ENCODE results near the gene PRKACB. TPM values are rescaled to one million over a fixed set of nuclear protein-coding genes. Genes with fewer than 3 reads are reported as not detected.

Gene PRKACB
- total and polyA plus RNA-seq, 10 of the 15 experiments (the other 5 are each of a cell fraction or from before 2014, with no cell fraction given) = 3.1 to 9.0 (median 7.1) TPM; not detected in 1

DNA sequence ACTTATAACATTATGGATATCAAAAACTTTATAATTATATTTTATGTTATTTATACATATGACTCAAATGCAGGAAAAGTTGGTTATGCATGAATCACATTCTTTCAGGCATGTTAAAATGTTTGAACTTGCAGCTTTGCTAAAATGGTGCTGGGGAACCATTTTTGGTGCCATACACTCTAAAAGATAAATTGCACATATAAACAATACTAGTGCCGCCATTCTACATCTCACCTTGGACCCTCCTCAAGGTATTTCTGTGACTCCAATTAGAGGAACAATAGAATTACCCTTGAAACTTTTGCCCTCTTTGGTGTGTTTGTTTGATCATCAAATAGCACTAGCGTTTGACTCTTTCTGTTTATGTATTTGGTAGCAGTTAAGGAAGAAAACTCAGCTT, 997 bp downstream of the PRKACB start (continued):
- TF ChIP-seq, protein P1, sequence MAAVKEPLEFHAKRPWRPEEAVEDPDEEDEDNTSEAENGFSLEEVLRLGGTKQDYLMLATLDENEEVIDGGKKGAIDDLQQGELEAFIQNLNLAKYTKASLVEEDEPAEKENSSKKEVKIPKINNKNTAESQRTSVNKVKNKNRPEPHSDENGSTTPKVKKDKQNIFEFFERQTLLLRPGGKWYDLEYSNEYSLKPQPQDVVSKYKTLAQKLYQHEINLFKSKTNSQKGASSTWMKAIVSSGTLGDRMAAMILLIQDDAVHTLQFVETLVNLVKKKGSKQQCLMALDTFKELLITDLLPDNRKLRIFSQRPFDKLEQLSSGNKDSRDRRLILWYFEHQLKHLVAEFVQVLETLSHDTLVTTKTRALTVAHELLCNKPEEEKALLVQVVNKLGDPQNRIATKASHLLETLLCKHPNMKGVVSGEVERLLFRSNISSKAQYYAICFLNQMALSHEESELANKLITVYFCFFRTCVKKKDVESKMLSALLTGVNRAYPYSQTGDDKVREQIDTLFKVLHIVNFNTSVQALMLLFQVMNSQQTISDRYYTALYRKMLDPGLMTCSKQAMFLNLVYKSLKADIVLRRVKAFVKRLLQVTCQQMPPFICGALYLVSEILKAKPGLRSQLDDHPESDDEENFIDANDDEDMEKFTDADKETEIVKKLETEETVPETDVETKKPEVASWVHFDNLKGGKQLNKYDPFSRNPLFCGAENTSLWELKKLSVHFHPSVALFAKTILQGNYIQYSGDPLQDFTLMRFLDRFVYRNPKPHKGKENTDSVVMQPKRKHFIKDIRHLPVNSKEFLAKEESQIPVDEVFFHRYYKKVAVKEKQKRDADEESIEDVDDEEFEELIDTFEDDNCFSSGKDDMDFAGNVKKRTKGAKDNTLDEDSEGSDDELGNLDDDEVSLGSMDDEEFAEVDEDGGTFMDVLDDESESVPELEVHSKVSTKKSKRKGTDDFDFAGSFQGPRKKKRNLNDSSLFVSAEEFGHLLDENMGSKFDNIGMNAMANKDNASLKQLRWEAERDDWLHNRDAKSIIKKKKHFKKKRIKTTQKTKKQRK (IDR thresholded peaks at IDR 0.05; ENCODE audit: low read depth, low read length) = no peak
- TF ChIP-seq, protein P2, sequence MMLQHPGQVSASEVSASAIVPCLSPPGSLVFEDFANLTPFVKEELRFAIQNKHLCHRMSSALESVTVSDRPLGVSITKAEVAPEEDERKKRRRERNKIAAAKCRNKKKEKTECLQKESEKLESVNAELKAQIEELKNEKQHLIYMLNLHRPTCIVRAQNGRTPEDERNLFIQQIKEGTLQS (IDR thresholded peaks at IDR 0.05; ENCODE audit: borderline replicate concordance, extremely low read depth, low read depth, low read length) = no peak
- TF ChIP-seq, protein P3, sequence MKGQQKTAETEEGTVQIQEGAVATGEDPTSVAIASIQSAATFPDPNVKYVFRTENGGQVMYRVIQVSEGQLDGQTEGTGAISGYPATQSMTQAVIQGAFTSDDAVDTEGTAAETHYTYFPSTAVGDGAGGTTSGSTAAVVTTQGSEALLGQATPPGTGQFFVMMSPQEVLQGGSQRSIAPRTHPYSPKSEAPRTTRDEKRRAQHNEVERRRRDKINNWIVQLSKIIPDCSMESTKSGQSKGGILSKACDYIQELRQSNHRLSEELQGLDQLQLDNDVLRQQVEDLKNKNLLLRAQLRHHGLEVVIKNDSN (IDR thresholded peaks at IDR 0.05; ENCODE audit: borderline replicate concordance, extremely low read length, insufficient read depth, low read depth, low read length) = no peak

DNA sequence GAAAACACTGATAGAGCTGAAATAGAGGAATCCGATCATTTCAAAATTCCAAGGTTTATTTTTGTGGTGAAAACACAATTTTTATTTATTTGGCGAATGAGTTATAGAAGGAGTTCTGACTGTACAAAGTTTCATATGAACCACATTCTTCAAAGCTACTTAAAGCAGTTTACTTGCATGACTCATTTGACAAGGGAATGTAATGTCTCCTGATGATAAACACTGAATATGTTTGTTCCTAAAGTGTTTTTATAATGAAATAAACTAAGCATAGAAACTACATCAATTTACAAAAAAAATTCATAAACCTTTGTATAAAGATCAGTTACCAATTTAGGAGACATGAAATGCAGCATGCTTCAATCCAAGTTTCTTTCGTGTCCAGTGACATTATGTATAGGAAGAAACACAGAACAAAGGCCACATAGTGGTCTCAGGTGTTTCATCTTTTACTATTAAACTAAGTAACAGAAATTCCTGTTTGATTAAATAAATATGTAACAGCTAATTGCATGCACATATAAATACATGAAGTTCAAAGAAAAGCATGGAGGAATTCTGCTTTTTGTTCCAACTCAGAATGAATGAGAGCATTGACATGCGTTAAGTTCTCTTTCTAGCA, 2.5 kb downstream of the PRKACB start:
- WGBS (ENCODE audit: insufficient coverage, insufficient replicate concordance, low lambda C conversion rate, missing lambda C conversion rate) = 39% methylated on average over 4 of the region's 4 CpGs
- POLR2A ChIA-PET = no interaction called here

More for the DNA sequence above, 2.5 kb downstream of the PRKACB start:
- Histone ChIP-seq H2AFZ (ENCODE audit: control insufficient read depth, low read depth, low read length) (no peak overlapping the region), H3K79me2 (ENCODE audit: control insufficient read depth, insufficient read depth, low read length) (no peaks in the 10 kb centered on the region), H3K4me3 (no peak overlapping the region), H3K9me3 (replicated peaks; ENCODE audit: control insufficient read depth, insufficient read depth, low read length) (no peaks in the 10 kb centered on the region), H3K36me3 (ENCODE audit: control insufficient read depth in 2 of 2, insufficient read depth in 2 of 2, low read length in 1 of 2) (no peaks in the 10 kb centered on the region), H3K9ac (ENCODE audit: control insufficient read depth, insufficient read depth, low read length) (no peak overlapping the region), H3K27ac (ENCODE audit: control insufficient read depth, insufficient read depth) (no peak overlapping the region), H3K27me3 (replicated peaks in 1 of 2; ENCODE audit: control insufficient read depth in 2 of 2, insufficient read depth in 2 of 2, low read length in 1 of 2) (no peaks in the 10 kb centered on the region), H4K20me1 (ENCODE audit: control insufficient read depth, insufficient read depth) (no peaks in the 10 kb centered on the region), H3K4me1 (ENCODE audit: control insufficient read depth, insufficient read depth, low read length) (peaks cover 3% of the 10 kb centered on the region; the same call in 1 of the 2 replicates), H3K4me2 (ENCODE audit: control insufficient read depth, insufficient read depth) (no peak overlapping the region)
- no peak for DNase-seq (ENCODE audit: low read depth, low spot score)
- FAIRE-seq = peak; percentile 56
- ChIA-PET CTCF (interaction anchor here (0.6 kb wide), 1 partner anchor 288 kb away, joined by 4 read pairs; no protein-coding TSS in a partner anchor), RAD21 (ENCODE audit: unreplicated experiment) (no interaction called here), SMC1A (ENCODE audit: uncharacterized antibody, unreplicated experiment) (interaction anchor here (0.9 to 1.9 kb wide), 2 partner anchors 9 to 290 kb away, joined by 3 to 4 read pairs; no protein-coding TSS in a partner anchor)
- no peak for ATAC-seq
- in situ Hi-C loops (cut with MboI) (loop anchor here (10.0 to 25.0 kb wide), 2 partner anchors 478 to 616 kb away; no protein-coding TSS in a partner anchor), intact Hi-C loops (cut with micrococcal nuclease; ENCODE audit: unreplicated experiment) (loop anchor here (10.0 kb wide), 1 partner anchor 478 kb away; no protein-coding TSS in a partner anchor)
- TF ChIP-seq NFYA (IDR thresholded peaks at IDR 0.05; ENCODE audit: borderline replicate concordance, low read depth, low read length) = no peak
- no peak for TF ChIP-seq SRF (IDR thresholded peaks at IDR 0.05; ENCODE audit: low read depth in 2 of 2, low read length in 2 of 2)
- TF ChIP-seq, protein P4, sequence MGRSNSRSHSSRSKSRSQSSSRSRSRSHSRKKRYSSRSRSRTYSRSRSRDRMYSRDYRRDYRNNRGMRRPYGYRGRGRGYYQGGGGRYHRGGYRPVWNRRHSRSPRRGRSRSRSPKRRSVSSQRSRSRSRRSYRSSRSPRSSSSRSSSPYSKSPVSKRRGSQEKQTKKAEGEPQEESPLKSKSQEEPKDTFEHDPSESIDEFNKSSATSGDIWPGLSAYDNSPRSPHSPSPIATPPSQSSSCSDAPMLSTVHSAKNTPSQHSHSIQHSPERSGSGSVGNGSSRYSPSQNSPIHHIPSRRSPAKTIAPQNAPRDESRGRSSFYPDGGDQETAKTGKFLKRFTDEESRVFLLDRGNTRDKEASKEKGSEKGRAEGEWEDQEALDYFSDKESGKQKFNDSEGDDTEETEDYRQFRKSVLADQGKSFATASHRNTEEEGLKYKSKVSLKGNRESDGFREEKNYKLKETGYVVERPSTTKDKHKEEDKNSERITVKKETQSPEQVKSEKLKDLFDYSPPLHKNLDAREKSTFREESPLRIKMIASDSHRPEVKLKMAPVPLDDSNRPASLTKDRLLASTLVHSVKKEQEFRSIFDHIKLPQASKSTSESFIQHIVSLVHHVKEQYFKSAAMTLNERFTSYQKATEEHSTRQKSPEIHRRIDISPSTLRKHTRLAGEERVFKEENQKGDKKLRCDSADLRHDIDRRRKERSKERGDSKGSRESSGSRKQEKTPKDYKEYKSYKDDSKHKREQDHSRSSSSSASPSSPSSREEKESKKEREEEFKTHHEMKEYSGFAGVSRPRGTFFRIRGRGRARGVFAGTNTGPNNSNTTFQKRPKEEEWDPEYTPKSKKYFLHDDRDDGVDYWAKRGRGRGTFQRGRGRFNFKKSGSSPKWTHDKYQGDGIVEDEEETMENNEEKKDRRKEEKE (IDR thresholded peaks at IDR 0.05) = no peak
- TF ChIP-seq RUNX3 (IDR thresholded peaks at IDR 0.05; ENCODE audit: low read length) = peak; percentile 38; the same call in 1 of the 2 replicates
- TF ChIP-seq EGR1 (IDR thresholded peaks at IDR 0.05; ENCODE audit: borderline replicate concordance in 1 of 2, low read depth in 2 of 2, low read length in 2 of 2) = no peak
- TF ChIP-seq JUNB (IDR thresholded peaks at IDR 0.05) = peak; percentile 26; the same call in 1 of the 2 replicates
- TF ChIP-seq, protein P5, sequence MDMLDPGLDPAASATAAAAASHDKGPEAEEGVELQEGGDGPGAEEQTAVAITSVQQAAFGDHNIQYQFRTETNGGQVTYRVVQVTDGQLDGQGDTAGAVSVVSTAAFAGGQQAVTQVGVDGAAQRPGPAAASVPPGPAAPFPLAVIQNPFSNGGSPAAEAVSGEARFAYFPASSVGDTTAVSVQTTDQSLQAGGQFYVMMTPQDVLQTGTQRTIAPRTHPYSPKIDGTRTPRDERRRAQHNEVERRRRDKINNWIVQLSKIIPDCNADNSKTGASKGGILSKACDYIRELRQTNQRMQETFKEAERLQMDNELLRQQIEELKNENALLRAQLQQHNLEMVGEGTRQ (IDR thresholded peaks at IDR 0.05; ENCODE audit: borderline replicate concordance, low read depth, low read length) = no peak
- TF ChIP-seq FOS (IDR thresholded peaks at IDR 0.05; ENCODE audit: borderline replicate concordance, extremely low read depth, insufficient read length) = no peak
- no TSS peak for BruUV-seq (replicated peaks)
